Endodermal cell (in vitro differentiated cells): ENCODE data around the gene FRAT2. TPM values are rescaled to one million over a fixed set of nuclear protein-coding genes. Genes with fewer than 3 reads are reported as not detected.

Source experiments
- DNase-seq: peaks from one replicate; pipeline ENCODE4 v3.0.0-alpha.2; 2017
- H3K27ac ChIP-seq: 2 replicates; pipeline ENCODE4 v1.5.1; 2013; ENCODE audit warnings: mild to moderate bottlenecking, low read depth, low read length, moderate library complexity
- H3K27me3 ChIP-seq: 2 replicates; pipeline ENCODE4 v1.6.1; 2013; ENCODE audit warnings: mild to moderate bottlenecking, low read length, moderate library complexity; ENCODE audit not compliant: insufficient read depth, control insufficient read depth, poor library complexity, severe bottlenecking
- H3K36me3 ChIP-seq: 2 replicates; pipeline ENCODE4 v1.7.0; 2013; ENCODE audit warnings: mild to moderate bottlenecking, low read length, moderate library complexity; ENCODE audit not compliant: control insufficient read depth, insufficient read depth
- H3K4me1 ChIP-seq: one replicate; pipeline ENCODE4 v1.7.0; 2013; ENCODE audit warnings: low read length; ENCODE audit not compliant: control insufficient read depth, insufficient read depth
- H3K4me3 ChIP-seq: 2 replicates; pipeline ENCODE4 v1.5.1; 2013; ENCODE audit warnings: mild to moderate bottlenecking, low read length, moderate library complexity
- H3K9ac ChIP-seq: 2 replicates; pipeline ENCODE4 v1.6.1; 2013; ENCODE audit warnings: mild to moderate bottlenecking, low read length, moderate library complexity; ENCODE audit not compliant: poor library complexity, severe bottlenecking; ENCODE audit errors: extremely low read depth
- H3K9me3 ChIP-seq: 2 replicates; pipeline ENCODE4 v1.6.1; 2013; ENCODE audit warnings: mild to moderate bottlenecking, low read length, moderate library complexity; ENCODE audit not compliant: control insufficient read depth
- H3K27ac Mint-ChIP-seq: 2 replicates; pipeline ENCODE4 v1.8.0; 2020; ENCODE audit warnings: mixed read lengths
- H3K27me3 Mint-ChIP-seq: 2 replicates; pipeline ENCODE4 v1.8.0; 2021; ENCODE audit warnings: mild to moderate bottlenecking, mixed read lengths; ENCODE audit not compliant: insufficient read depth
- H3K36me3 Mint-ChIP-seq: 2 replicates; pipeline ENCODE4 v1.8.0; 2020; ENCODE audit warnings: low read depth, mixed read lengths
- H3K4me1 Mint-ChIP-seq: 2 replicates; pipeline ENCODE4 v1.8.0; 2020; ENCODE audit warnings: mixed read lengths
- H3K4me3 Mint-ChIP-seq: 2 replicates; pipeline ENCODE4 v1.8.0; 2020; ENCODE audit warnings: mild to moderate bottlenecking, moderate library complexity, mixed read lengths
- H3K9me3 Mint-ChIP-seq: 2 replicates; pipeline ENCODE4 v1.8.0; 2020; ENCODE audit warnings: mild to moderate bottlenecking, mixed read lengths
- CTCF ChIP-seq: fragments of 200-600 bp; sonication (generic); conservative IDR thresholded peaks from 2 replicates; pipeline ENCODE4 v1.5.0; 2021; ENCODE audit warnings: antibody characterized with exemption, mild to moderate bottlenecking
- WGBS, 2 experiments: methylation state at CpG; one replicate each; pipeline versions ENCODE4 v1.1.5 to v1.1.7; 2013; ENCODE audit warnings: missing lambda C conversion rate in 2 of 2, mixed read lengths in 1 of 2; ENCODE audit not compliant: insufficient coverage in 1 of 2, insufficient read length in 1 of 2; 5-methylcytosine and 5-hydroxymethylcytosine counted together
- total RNA-seq, 2 donors: library from RNA; stranded (reverse); fragmentation: NEBNext Ultra II Directional in 1 of 2; extraction: Animal tissue kit (Norgen Biotek cat#: 25700) in 1 of 2; gene quantifications; 2 replicates in 1 of 2; 3 replicates in 1 of 2; pipeline ENCODE4 v1.2.1, GENCODE V29; 2021

The FRAT2 gene
- total RNA-seq, 2 donors from 2014 or later: 31.0 to 35.2 TPM

DNA sequence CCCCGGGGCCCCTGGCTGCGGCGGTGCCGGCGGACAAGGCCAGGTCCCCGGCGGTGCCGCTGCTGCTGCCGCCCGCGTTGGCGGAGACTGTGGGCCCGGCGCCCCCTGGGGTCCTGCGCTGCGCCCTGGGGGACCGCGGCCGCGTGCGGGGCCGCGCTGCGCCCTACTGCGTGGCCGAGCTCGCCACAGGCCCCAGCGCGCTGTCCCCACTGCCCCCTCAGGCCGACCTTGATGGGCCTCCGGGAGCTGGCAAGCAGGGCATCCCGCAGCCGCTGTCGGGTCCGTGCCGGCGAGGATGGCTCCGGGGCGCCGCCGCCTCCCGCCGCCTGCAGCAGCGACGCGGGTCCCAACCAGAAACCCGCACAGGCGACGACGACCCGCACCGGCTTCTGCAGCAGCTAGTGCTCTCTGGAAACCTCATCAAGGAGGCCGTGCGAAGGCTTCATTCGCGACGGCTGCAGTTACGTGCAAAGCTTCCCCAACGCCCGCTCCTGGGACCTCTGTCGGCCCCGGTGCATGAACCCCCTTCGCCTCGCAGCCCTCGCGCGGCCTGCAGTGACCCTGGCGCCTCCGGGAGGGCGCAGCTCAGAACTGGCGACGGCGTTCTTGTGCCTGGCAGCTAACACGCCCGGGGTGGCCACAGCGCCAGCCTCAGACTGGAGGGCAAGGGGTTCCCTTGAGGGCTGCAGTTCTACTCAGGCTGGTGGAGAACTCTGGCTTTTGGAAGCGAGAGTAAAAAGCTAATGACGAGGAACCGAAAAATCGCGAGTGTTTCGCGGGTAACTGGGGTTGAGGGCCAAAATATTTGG lies 14.7 kb downstream of the FRAT2 start:
- H3K4me3 ChIP-seq: peak overlapping the region; percentile 82
- TF ChIP-seq CTCF: peak; percentile 51
- H3K27me3 Mint-ChIP-seq: peaks cover 27% of the 10 kb centered on the region
- H3K9me3 ChIP-seq: no peaks in the 10 kb centered on the region
- peaks cover 7% of the 10 kb centered on the region for H3K4me1 ChIP-seq
- no peaks in the 10 kb centered on the region for H3K36me3 Mint-ChIP-seq
- DNase-seq: peak; percentile 90
- H3K9me3 Mint-ChIP-seq: no peaks in the 10 kb centered on the region
- H3K36me3 ChIP-seq: no peaks in the 10 kb centered on the region
- peaks cover 9% of the 10 kb centered on the region for H3K27me3 ChIP-seq
- peak overlapping the region; percentile 57 for H3K9ac ChIP-seq
- peak overlapping the region; percentile 77 for H3K4me3 Mint-ChIP-seq
- 1 to 3% methylated on average over 21 to 83 of the region's 83 CpGs for WGBS, 2 experiments
- H3K27ac ChIP-seq: peak overlapping the region; percentile 17
- peak overlapping the region; percentile 67 for H3K27ac Mint-ChIP-seq
- H3K4me1 Mint-ChIP-seq: peaks cover 25% of the 10 kb centered on the region

DNA sequence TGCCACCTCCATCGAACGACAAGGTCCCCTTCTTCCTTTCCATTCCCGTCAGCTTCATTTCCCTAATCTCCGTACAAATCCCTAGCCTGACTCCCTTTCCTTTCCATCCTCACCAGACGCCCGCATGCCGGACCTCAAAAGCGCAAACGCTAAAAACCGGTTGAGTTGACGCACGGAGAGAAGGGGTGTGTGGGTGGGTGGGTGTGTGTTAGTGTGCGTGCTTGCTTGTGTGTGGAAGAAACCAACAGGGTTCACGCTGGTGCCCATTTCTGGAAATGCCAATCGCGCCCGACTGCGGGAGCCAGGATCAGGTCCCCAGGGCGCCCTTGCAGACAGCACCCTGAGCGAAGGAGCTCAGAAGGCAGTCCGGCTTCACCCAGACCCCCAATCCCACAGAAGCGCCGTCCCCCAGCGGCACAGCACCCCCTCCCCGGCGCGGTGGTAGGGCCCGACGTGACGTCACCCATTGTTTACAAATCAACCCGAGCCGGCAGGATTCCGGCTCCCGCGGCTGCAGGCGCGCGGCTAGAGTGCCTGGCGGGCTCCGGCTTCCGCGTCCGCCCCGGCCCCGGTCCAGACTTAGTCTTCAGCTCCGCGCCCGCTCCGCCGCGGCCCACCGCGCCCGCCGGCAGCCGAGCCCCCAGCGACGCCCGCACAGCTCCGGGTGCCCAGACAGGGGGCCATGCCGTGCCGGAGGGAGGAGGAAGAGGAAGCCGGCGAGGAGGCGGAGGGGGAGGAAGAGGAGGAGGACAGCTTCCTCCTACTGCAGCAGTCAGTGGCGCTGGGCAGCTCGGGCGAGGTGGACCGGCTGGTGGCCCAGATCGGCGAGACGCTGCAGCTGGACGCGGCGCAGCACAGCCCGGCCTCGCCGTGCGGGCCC lies 15.5 kb downstream of the FRAT2 start, which contains the start of gene FRAT1:
Gene FRAT1, plus strand, starts transcription at position 500 of the 880 bp plus-strand sequence. Its CDS starts 183 bp downstream, at position 683.
- H3K4me1 Mint-ChIP-seq: peaks cover 25% of the 10 kb centered on the region
- Histone ChIP-seq H3K4me1 (peaks cover 7% of the 10 kb centered on the region), H3K27me3 (peaks cover 9% of the 10 kb centered on the region), H3K27ac (peak within 1 kb of the TSS; percentile 100), H3K36me3 (no peaks in the 10 kb centered on the region), H3K4me3 (peak within 1 kb of the TSS; percentile 82), H3K9me3 (no peaks in the 10 kb centered on the region), H3K9ac (peak within 1 kb of the TSS; percentile 100)
- H3K9me3 Mint-ChIP-seq: no peaks in the 10 kb centered on the region
- 1% methylated on average over 29 to 79 of the region's 79 CpGs for WGBS, 2 experiments
- TF ChIP-seq CTCF: no peak
- peaks cover 27% of the 10 kb centered on the region for H3K27me3 Mint-ChIP-seq
- H3K36me3 Mint-ChIP-seq: no peaks in the 10 kb centered on the region
- peak; percentile 97 for DNase-seq
- H3K4me3 Mint-ChIP-seq: peak within 1 kb of the TSS; percentile 77
- H3K27ac Mint-ChIP-seq: peak within 1 kb of the TSS; percentile 100

GRCh38 chr10:97314671-97315070 lies 19.9 kb downstream of the FRAT2 start:
- no peak overlapping the region for H3K4me3 Mint-ChIP-seq
- no peak for DNase-seq
- no peaks in the 10 kb centered on the region for H3K36me3 ChIP-seq
- no peaks in the 10 kb centered on the region for H3K9me3 ChIP-seq
- H3K27me3 ChIP-seq: no peaks in the 10 kb centered on the region
- H3K27me3 Mint-ChIP-seq: peaks cover 4% of the 10 kb centered on the region
- 70 to 89% methylated on average over 3 to 4 of the region's 4 CpGs for WGBS, 2 experiments
- no peak overlapping the region for H3K27ac Mint-ChIP-seq
- peaks cover 4% of the 10 kb centered on the region for H3K4me1 Mint-ChIP-seq
- H3K4me3 ChIP-seq: no peak overlapping the region
- H3K4me1 ChIP-seq: no peaks in the 10 kb centered on the region
- H3K27ac ChIP-seq: no peak overlapping the region
- H3K36me3 Mint-ChIP-seq: no peaks in the 10 kb centered on the region
- H3K9ac ChIP-seq: no peak overlapping the region
- no peaks in the 10 kb centered on the region for H3K9me3 Mint-ChIP-seq
- no peak for TF ChIP-seq CTCF
